H1 (cell line): ENCODE measurements around the gene PIGM. TPM values are rescaled to one million over a fixed set of nuclear protein-coding genes. Genes with fewer than 3 reads are reported as not detected.

ENCODE experiments used
- CTCF ChIA-PET: fragments of 300-600 bp; sonication (Branson Sonifier 250); formaldehyde crosslinking; loops from one replicate; lab custom pipeline; 2021; ENCODE audit not compliant: partially characterized antibody; lab: Charles Lee
- POLR2A ChIA-PET: fragments of 300-600 bp; sonication (Branson Sonifier 250); formaldehyde crosslinking; loops from one replicate; lab custom pipeline; 2021; ENCODE audit warnings: inconsistent platforms; ENCODE audit not compliant: partially characterized antibody; lab: Charles Lee
- DNase-seq, 2 experiments: peaks; one replicate each; pipeline versions ENCODE4 v3.0.0 to v3.0.0-alpha.2; 2010 to 2022; ENCODE audit warnings: low spot score in 2 of 2, low read depth in 1 of 2, mixed read lengths in 1 of 2
- FAIRE-seq: peaks from 2 replicates; lab custom pipeline; 2011; peaks lifted over from hg19 to GRCh38; lab: Jason Lieb, UNC
- H2AFZ ChIP-seq: 2 replicates; pipeline ENCODE4 v1.8.1; 2012; ENCODE audit warnings: low read length, inconsistent platforms
- H2AK5ac ChIP-seq: 2 replicates; pipeline ENCODE4 v1.6.1; 2013; ENCODE audit warnings: low read depth, low read length
- H2BK120ac ChIP-seq: replicated peaks from 2 replicates; pipeline ENCODE3; 2013; ENCODE audit warnings: low read depth, low read length, inconsistent platforms
- H2BK12ac ChIP-seq: 2 replicates; pipeline ENCODE4 v1.6.1; 2013; ENCODE audit warnings: low read depth, low read length
- H2BK15ac ChIP-seq: 2 replicates; pipeline ENCODE4 v1.6.1; 2013; ENCODE audit warnings: low read length
- H2BK20ac ChIP-seq: 2 replicates; pipeline ENCODE4 v1.6.1; 2013; ENCODE audit warnings: low read length
- H2BK5ac ChIP-seq: 2 replicates; pipeline ENCODE4 v1.6.1; 2013; ENCODE audit warnings: low read depth, low read length
- H3K14ac ChIP-seq: 2 replicates; pipeline ENCODE4 v1.6.1; 2013; ENCODE audit warnings: inconsistent platforms; ENCODE audit not compliant: insufficient read length
- H3K18ac ChIP-seq: 2 replicates; pipeline ENCODE4 v1.6.1; 2013; ENCODE audit warnings: low read length; ENCODE audit errors: extremely low read depth
- H3K23ac ChIP-seq: 2 replicates; pipeline ENCODE4 v1.6.1; 2013; ENCODE audit warnings: inconsistent platforms; ENCODE audit not compliant: insufficient read length
- H3K23me2 ChIP-seq: 2 replicates; pipeline ENCODE4 v1.6.1; 2013; ENCODE audit warnings: low read depth, low read length
- H3K27ac ChIP-seq: 2 replicates; pipeline ENCODE4 v1.6.1; 2011; ENCODE audit warnings: low read depth, low read length, inconsistent platforms
- H3K27me3 ChIP-seq, 4 experiments: replicated peaks in 1 of 4; 1 replicate in 1 of 4; 2 replicates in 3 of 4; pipeline versions ENCODE4 v1.6.1 to v1.8.1; 2011 to 2013; ENCODE audit warnings: low read length in 3 of 4, mild to moderate bottlenecking in 3 of 4, inconsistent platforms in 2 of 4, mixed read lengths in 2 of 4, moderate library complexity in 1 of 4; ENCODE audit not compliant: control insufficient read depth in 3 of 4, insufficient read depth in 3 of 4; ENCODE audit errors: extremely low read depth in 1 of 4
- H3K36me3 ChIP-seq, 4 experiments: 2 replicates each; pipeline versions ENCODE4 v1.6.1 to v1.8.1; 2011 to 2013; ENCODE audit warnings: mild to moderate bottlenecking in 4 of 4, low read length in 3 of 4, moderate library complexity in 2 of 4, control low read depth in 1 of 4, inconsistent platforms in 1 of 4; ENCODE audit not compliant: insufficient read depth in 4 of 4, control insufficient read depth in 2 of 4
- H3K4ac ChIP-seq: replicated peaks from 2 replicates; pipeline ENCODE3; 2013; ENCODE audit warnings: low read length, low read depth, mixed read lengths, inconsistent platforms; ENCODE audit not compliant: insufficient read length
- H3K4me1 ChIP-seq, 4 experiments: replicated peaks in 1 of 4; 1 replicate in 1 of 4; 2 replicates in 3 of 4; pipeline versions ENCODE4 v1.6.1 to v1.8.1; 2011 to 2013; ENCODE audit warnings: low read length in 3 of 4, inconsistent platforms in 2 of 4, mixed read lengths in 1 of 4; ENCODE audit not compliant: insufficient read depth in 4 of 4, control insufficient read depth in 3 of 4
- H3K4me2 ChIP-seq, 2 experiments: 2 replicates each; pipeline versions ENCODE4 v1.6.1 to v1.8.1; 2011 to 2013; ENCODE audit warnings: low read depth in 2 of 2, low read length in 2 of 2, control low read depth in 1 of 2, inconsistent platforms in 1 of 2, mild to moderate bottlenecking in 1 of 2; ENCODE audit not compliant: insufficient read depth in 1 of 2
- H3K4me3 ChIP-seq, 4 experiments: fragments of 200-600, 300-600 bp in 1 of 4; sonication (generic), shearing (Covaris generic), sonication (Bioruptor Twin) in 1 of 4; 2 replicates each; pipeline versions ENCODE4 v1.5.1 to v1.8.1; 2011 to 2016; ENCODE audit warnings: low read length in 4 of 4, low read depth in 3 of 4, control low read depth in 2 of 4, inconsistent platforms in 2 of 4, mild to moderate bottlenecking in 2 of 4, mixed read lengths in 1 of 4, moderate library complexity in 1 of 4; ENCODE audit not compliant: insufficient read depth in 2 of 4; ENCODE audit errors: extremely low read depth in 1 of 4
- H3K56ac ChIP-seq: replicated peaks from 2 replicates; pipeline ENCODE3; 2013; ENCODE audit warnings: low read depth, mild to moderate bottlenecking, mixed read lengths, low read length, inconsistent platforms; ENCODE audit not compliant: insufficient read length
- H3K79me1 ChIP-seq: 2 replicates; pipeline ENCODE4 v1.6.1; 2013; ENCODE audit warnings: low read depth, low read length, control low read depth
- H3K79me2 ChIP-seq, 2 experiments: 2 replicates each; pipeline versions ENCODE4 v1.6.1 to v1.8.1; 2012 to 2013; ENCODE audit warnings: low read length in 2 of 2, mild to moderate bottlenecking in 2 of 2, inconsistent platforms in 1 of 2; ENCODE audit not compliant: insufficient read depth in 2 of 2, control insufficient read depth in 1 of 2
- H3K9ac ChIP-seq, 4 experiments: replicated peaks in 1 of 4; 1 replicate in 1 of 4; 2 replicates in 3 of 4; pipeline versions ENCODE4 v1.6.1 to v1.8.1; 2011 to 2013; ENCODE audit warnings: low read depth in 3 of 4, low read length in 3 of 4, control low read depth in 2 of 4, mild to moderate bottlenecking in 2 of 4, moderate library complexity in 2 of 4, inconsistent platforms in 1 of 4; ENCODE audit errors: extremely low read depth in 1 of 4
- H3K9me3 ChIP-seq, 2 experiments: 2 replicates each; pipeline versions ENCODE4 v1.6.1 to v1.8.1; 2012 to 2013; ENCODE audit warnings: mild to moderate bottlenecking in 2 of 2, moderate library complexity in 2 of 2, control low read depth in 1 of 2, inconsistent platforms in 1 of 2, low read depth in 1 of 2, low read length in 1 of 2, mixed read lengths in 1 of 2; ENCODE audit not compliant: insufficient read depth in 2 of 2
- H4K20me1 ChIP-seq, 2 experiments: replicated peaks in 1 of 2; 2 replicates each; pipeline versions ENCODE3 to v1.8.1; 2011 to 2013; ENCODE audit warnings: inconsistent platforms in 2 of 2, low read length in 2 of 2, mild to moderate bottlenecking in 1 of 2; ENCODE audit not compliant: insufficient read depth in 2 of 2, control insufficient read depth in 1 of 2
- H4K5ac ChIP-seq: 2 replicates; pipeline ENCODE4 v1.6.1; 2013; ENCODE audit warnings: low read length, low read depth, mixed read lengths, inconsistent platforms; ENCODE audit not compliant: insufficient read length
- H4K8ac ChIP-seq: 2 replicates; pipeline ENCODE4 v1.8.0; 2013; ENCODE audit warnings: mild to moderate bottlenecking, moderate library complexity, low read length, inconsistent platforms; ENCODE audit not compliant: insufficient read depth; ENCODE audit errors: extremely low read depth
- H4K91ac ChIP-seq: replicated peaks from 2 replicates; pipeline ENCODE3; 2013; ENCODE audit warnings: low read length, mixed read lengths, inconsistent platforms; ENCODE audit not compliant: insufficient read length
- CBX8 ChIP-seq: fragments of 300-800, 300-1000 bp; sonication (generic); IDR thresholded peaks from 2 replicates; pipeline ENCODE4 v1.7.1; 2016; ENCODE audit warnings: low read depth, low read length, borderline replicate concordance
- CTBP2 ChIP-seq: IDR thresholded peaks from 2 replicates; pipeline ENCODE4 v1.7.0; 2011; ENCODE audit warnings: borderline replicate concordance, mild to moderate bottlenecking, moderate library complexity, mixed read lengths, low read length; ENCODE audit not compliant: insufficient read depth, insufficient read length
- HDAC6 ChIP-seq: IDR thresholded peaks from one replicate; pipeline ENCODE4 v1.7.1; 2012; ENCODE audit warnings: low read depth, mild to moderate bottlenecking, inconsistent platforms, low read length, moderate library complexity
- KDM1A ChIP-seq: fragments of 200-600, 300-600 bp; sonication (generic); IDR thresholded peaks from 2 replicates; pipeline ENCODE4 v1.7.1; 2016; ENCODE audit warnings: mild to moderate bottlenecking, low read length, borderline replicate concordance
- MAX ChIP-seq: IDR thresholded peaks from 2 replicates; pipeline ENCODE4 v1.6.1; 2012; ENCODE audit warnings: inconsistent platforms
- POU5F1 ChIP-seq: IDR thresholded peaks from 2 replicates; pipeline ENCODE4 v1.6.1; 2011; ENCODE audit warnings: low read depth, mild to moderate bottlenecking, low read length, moderate library complexity
- whole genome bisulfite sequencing, 2 experiments: shearing (Covaris generic) in 1 of 2; methylation state at CpG; one replicate each; pipeline versions ENCODE4 v1.1.6 to v1.1.7; 2013 to 2015; ENCODE audit warnings: low lambda C conversion rate in 2 of 2, mixed read lengths in 2 of 2, inconsistent platforms in 1 of 2, low coverage in 1 of 2, missing lambda C conversion rate in 1 of 2; ENCODE audit not compliant: insufficient replicate concordance in 2 of 2, insufficient coverage in 1 of 2, insufficient read length in 1 of 2; ENCODE audit errors: extremely low coverage in 1 of 2, missing lambda C conversion rate in 1 of 2; 5-methylcytosine and 5-hydroxymethylcytosine counted together
- polyA plus RNA-seq, 7 experiments: library from polyadenylated mRNA; depleted of rRNA in 3 of 7; stranded (reverse) in 5 of 7; unstranded in 2 of 7; fragments of >200 nt in 5 of 7; fragments of 200-250 nt in 2 of 7; gene quantifications; 1 replicate in 5 of 7; 2 replicates in 1 of 7; 4 replicates in 1 of 7; pipeline versions ENCODE4 v1.2.1 to v1.2.3, GENCODE V29; 2011 to 2013; ENCODE audit warnings: missing spikeins in 2 of 7, mixed read lengths in 2 of 7
- total RNA-seq: library from RNA; stranded (reverse); fragmentation: NEBNext Ultra II Directional; extraction: Animal tissue kit (Norgen Biotek cat#: 25700); gene quantifications from 2 replicates; pipeline ENCODE4 v1.2.1, GENCODE V29; 2021

PIGM gene
- total and polyA plus RNA-seq, 2 of the 8 experiments (the other 6 are each of a cell fraction or from before 2014, with no cell fraction given) = 5.4 to 6.0 TPM

DNA sequence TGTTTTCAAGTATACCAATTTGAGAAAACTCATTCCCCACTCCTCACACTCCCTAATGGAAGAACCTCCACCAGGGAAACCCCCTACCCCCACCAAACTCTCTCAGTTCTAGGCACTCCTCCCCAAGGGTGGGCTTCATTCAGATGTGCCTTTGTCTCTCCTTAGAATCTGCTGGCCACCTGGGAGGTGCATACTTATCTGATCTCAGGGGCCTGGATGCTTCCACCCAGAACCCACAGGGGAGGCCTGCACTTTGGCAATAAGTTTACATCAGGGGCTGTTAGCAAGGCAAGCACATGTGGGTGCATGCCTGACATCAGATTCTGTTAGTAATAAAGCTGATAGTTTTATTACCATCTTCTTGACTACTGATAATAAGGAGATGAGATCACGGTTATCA is 45.3 kb downstream of the PIGM start:
- Histone ChIP-seq H3K4me2 (no peak overlapping the region), H3K18ac (no peak overlapping the region), H3K56ac (no peak overlapping the region), H4K20me1 (no peaks in the 10 kb centered on the region), H2BK12ac (no peak overlapping the region), H3K27ac (no peak overlapping the region), H3K36me3 (no peaks in the 10 kb centered on the region), H4K8ac (no peak overlapping the region), H3K4me3 (no peak overlapping the region), H2AK5ac (no peak overlapping the region), H2BK20ac (no peak overlapping the region), H3K79me1 (no peaks in the 10 kb centered on the region), H3K4ac (no peak overlapping the region), H2AFZ (no peak overlapping the region), H3K14ac (no peak overlapping the region), H2BK15ac (no peak overlapping the region), H3K23me2 (no peaks in the 10 kb centered on the region; the same call in 1 of the 2 replicates), H2BK120ac (no peak overlapping the region), H4K91ac (no peak overlapping the region), H2BK5ac (no peak overlapping the region), H3K4me1 (0 out of 7 replicates have a peak, but pooled peaks cover 0 to 2% (median 0%) of the 10 kb centered on the region in 4 experiments), H3K9me3 (peaks cover 0 to 5% of the 10 kb centered on the region in 2 experiments; a peak in 1 of 4 replicates), H3K27me3 (no peaks in the 10 kb centered on the region), H3K23ac (no peak overlapping the region), H4K5ac (no peak overlapping the region), H3K79me2 (no peaks in the 10 kb centered on the region), H3K9ac (no peak overlapping the region)
- POLR2A ChIA-PET = interaction anchor here (1.1 kb wide), 1 partner anchor 41 kb away, joined by 3 read pairs; the partner anchor contains the start of gene IGSF9
- FAIRE-seq = no peak
- DNase-seq = peak in 1 of 2 experiments; percentile 28
- TF ChIP-seq KDM1A (no peak), POU5F1 (no peak), CBX8 (no peak), HDAC6 (no peak), MAX (no peak), CTBP2 (no peak)
- WGBS, 2 experiments = 78% methylated on average over 1 of the region's 1 CpG; no CpG with 5 or more reads in 1 of the 2 experiments
- CTCF ChIA-PET = interaction anchor here (1.1 to 8.9 kb wide), 2 partner anchors 18 to 56 kb away, joined by 3 to 98 read pairs; no protein-coding TSS in a partner anchor
